Lower lobe of right lung (tissue), 2 donors: ENCODE data around the gene SUV39H1. TPM values are rescaled to one million over a fixed set of nuclear protein-coding genes. Genes with fewer than 3 reads are reported as not detected.
A peak's percentile ranks its signal among the peaks of the same experiment; 100 is the strongest.
"Not testable (repeated sequence)": the region's sequence is repeated elsewhere in the genome, so short reads cannot be mapped to it uniquely, and the experiment has no call there.

ENCODE experiments used
- ATAC-seq, 2 donors: fragments of 200-7000 bp; cut with Tn5 transposase; one replicate each; pipeline ENCODE4 v1.9.1; 2020 to 2022; ENCODE audit warnings: mild to moderate bottlenecking in 2 of 2, moderate library complexity in 2 of 2
- DNase-seq: peaks from one replicate; pipeline ENCODE4 v3.0.0-alpha.2; 2020
- H3K27ac ChIP-seq: fragments of 200-600 bp; one replicate; pipeline ENCODE4 v1.8.0; 2022
- H3K27me3 ChIP-seq: fragments of 200-600 bp; one replicate; pipeline ENCODE4 v1.8.0; 2022; ENCODE audit warnings: low read depth
- H3K36me3 ChIP-seq: fragments of 200-600 bp; one replicate; pipeline ENCODE4 v1.8.0; 2022; ENCODE audit warnings: mild to moderate bottlenecking
- H3K4me1 ChIP-seq: fragments of 200-600 bp; one replicate; pipeline ENCODE4 v1.8.0; 2022
- H3K4me3 ChIP-seq: fragments of 200-600 bp; one replicate; pipeline ENCODE4 v1.8.0; 2022; ENCODE audit warnings: mild to moderate bottlenecking
- H3K9me3 ChIP-seq: fragments of 200-600 bp; one replicate; pipeline ENCODE4 v1.8.0; 2022
- intact Hi-C: fragments of 100-400 bp; cut with DNase I; formaldehyde crosslinking; loops from one replicate; pipeline ENCODE4 v1.11.0; 2022
- total RNA-seq: library from RNA; stranded (reverse); fragmentation: NEBNext Ultra II Directional; extraction: Animal tissue kit (Norgen Biotek cat#: 25700); gene quantifications from one replicate; pipeline ENCODE4 v1.2.1, GENCODE V29; 2021
- TF ChIP-seq, protein P1 (sequence below): fragments of 200-600 bp; IDR thresholded peaks from one replicate; pipeline ENCODE4 v1.8.0; 2022; ENCODE audit warnings: antibody characterized with exemption, mild to moderate bottlenecking
- donor health status: DM: no; HTN: yes; CAD: no; lungs with severe emphysema.

SUV39H1 gene
- total RNA-seq, 1 donor from 2014 or later, result 3.5 TPM

DNA sequence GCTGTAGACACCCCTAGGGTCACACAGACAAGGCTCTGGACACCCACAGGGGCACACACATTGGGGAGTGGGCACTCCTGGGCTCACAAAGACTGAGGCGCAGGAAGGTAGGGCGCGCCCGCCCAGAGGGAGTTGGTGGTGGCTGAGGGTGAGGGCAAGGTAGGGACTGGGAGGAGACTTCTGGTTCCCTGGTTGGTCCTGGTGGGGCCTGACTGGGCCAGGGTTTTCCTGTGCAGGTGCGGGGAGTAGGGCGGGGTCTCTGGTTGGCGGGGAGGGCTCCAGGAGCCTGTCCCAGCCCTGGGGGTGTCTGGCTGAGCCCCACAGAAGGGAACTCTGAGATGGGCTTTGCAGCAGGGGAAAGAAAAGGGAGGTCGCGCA lies 19.7 kb upstream of the SUV39H1 start:
- ATAC-seq (peak; percentile 55 to 62), DNase-seq (peak; percentile 48)
- Histone ChIP-seq H3K4me3 (peak overlapping the region; percentile 71), H3K27me3 (no peaks in the 10 kb centered on the region), H3K4me1 (no peaks in the 10 kb centered on the region), H3K36me3 (no peaks in the 10 kb centered on the region), H3K9me3 (no peaks in the 10 kb centered on the region), H3K27ac (peak overlapping the region; percentile 84)
- intact Hi-C loops, result no loop called here
- TF ChIP-seq, protein P1, sequence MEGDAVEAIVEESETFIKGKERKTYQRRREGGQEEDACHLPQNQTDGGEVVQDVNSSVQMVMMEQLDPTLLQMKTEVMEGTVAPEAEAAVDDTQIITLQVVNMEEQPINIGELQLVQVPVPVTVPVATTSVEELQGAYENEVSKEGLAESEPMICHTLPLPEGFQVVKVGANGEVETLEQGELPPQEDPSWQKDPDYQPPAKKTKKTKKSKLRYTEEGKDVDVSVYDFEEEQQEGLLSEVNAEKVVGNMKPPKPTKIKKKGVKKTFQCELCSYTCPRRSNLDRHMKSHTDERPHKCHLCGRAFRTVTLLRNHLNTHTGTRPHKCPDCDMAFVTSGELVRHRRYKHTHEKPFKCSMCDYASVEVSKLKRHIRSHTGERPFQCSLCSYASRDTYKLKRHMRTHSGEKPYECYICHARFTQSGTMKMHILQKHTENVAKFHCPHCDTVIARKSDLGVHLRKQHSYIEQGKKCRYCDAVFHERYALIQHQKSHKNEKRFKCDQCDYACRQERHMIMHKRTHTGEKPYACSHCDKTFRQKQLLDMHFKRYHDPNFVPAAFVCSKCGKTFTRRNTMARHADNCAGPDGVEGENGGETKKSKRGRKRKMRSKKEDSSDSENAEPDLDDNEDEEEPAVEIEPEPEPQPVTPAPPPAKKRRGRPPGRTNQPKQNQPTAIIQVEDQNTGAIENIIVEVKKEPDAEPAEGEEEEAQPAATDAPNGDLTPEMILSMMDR, result no peak

DNA sequence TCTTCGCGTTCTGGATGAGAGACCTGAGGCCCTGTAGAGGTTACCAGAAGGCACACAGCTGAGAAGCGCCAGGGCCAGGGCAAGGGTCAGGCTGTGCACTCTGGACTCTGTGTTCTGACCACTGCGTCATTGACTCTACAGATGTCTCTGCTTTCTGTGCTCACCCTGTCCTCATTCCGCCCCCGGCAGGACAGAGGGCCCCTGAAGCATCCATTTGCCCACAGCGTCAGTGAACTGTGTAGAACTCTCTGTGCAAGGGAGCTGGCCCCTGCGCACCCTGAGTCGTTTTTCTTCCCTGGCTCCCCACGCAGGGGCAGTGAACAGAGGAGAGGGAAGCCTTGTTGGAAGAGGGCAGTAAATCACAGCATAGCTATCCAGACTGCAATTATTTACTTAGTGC lies 19.0 kb upstream of the SUV39H1 start:
- Histone ChIP-seq H3K4me3 (peak overlapping the region; percentile 71), H3K36me3 (no peaks in the 10 kb centered on the region), H3K27ac (no peak overlapping the region), H3K9me3 (no peaks in the 10 kb centered on the region), H3K27me3 (no peaks in the 10 kb centered on the region), H3K4me1 (no peaks in the 10 kb centered on the region)
- ATAC-seq (no peak), DNase-seq (no peak)
- TF ChIP-seq, protein P1, result no peak
- intact Hi-C loops, result no loop called here

DNA sequence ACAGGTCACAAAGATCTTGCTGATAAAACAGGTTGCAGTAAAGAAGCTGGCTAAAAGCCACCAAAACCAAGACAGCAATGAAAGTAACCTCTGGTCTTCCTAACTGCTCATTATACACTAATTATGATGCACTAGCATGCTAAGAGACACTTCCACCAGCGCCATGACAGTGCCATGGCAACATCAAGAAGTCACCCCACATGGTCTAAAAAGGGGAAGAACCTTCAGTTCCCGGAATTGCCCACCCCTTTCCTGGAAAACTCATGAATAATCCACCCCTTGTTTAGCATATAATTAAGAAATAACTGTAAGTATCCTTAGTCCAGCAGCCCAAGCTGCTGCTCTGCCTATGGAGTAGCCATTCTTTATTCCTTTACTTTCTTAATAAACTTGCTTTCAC lies 16.1 kb upstream of the SUV39H1 start:
- peak; percentile 51 for DNase-seq
- intact Hi-C loops, H3K36me3 ChIP-seq, H3K4me1 ChIP-seq, H3K27me3 ChIP-seq, H3K27ac ChIP-seq, H3K9me3 ChIP-seq, H3K4me3 ChIP-seq, ATAC-seq: not testable (repeated sequence)

DNA sequence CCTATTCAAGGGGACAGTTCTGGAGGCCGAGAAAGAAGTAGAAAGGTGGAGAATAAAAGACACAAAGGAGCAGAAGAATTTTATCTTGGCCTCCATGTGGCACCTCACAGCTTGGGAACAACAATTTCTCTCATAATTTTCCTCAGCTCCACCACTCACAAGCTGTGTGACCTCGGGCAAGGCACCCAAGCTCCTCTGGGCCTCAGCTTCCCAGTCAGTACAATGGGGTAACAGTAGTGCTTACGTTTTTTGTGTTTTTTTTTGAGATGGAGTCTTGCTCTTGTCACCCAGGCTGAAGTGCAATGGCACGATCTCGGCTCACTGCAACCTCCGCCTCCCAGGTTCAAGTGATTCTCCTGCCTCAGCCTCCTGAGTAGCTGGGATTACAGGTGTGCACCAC lies 15.6 kb upstream of the SUV39H1 start:
- ATAC-seq, H3K27ac ChIP-seq, H3K4me3 ChIP-seq, H3K36me3 ChIP-seq, DNase-seq, H3K27me3 ChIP-seq, H3K4me1 ChIP-seq, H3K9me3 ChIP-seq, intact Hi-C loops: not testable (repeated sequence)

DNA sequence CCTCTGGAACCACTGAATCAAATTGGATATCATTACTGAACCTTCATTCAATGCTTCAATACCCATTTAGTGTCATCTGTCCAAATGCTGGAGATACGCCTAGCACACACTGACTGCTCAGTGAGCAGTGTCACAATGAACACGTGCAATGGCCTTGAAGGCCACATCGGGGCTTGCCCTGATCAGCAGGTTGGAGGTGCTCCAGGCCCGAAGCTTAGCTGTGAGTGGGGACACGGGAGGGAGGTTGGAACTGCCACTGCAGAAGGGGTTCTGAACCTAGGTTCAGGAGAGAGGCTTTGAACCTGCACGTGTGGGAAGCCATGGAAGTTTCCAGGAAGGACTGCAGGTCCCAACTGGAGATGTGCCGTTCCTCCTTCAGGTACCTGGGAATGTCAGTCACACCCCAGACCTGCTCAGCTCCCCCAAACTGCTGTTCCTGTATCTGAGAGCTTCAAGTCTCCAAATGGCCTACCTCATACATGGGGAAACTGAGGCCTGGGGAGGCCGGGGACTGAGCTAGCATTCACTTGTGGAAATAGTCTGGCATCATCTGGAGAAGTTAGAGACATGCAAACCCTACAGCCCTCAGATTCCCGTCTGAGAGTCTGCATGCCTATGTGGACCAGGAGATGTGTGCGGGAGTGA lies 14.9 kb upstream of the SUV39H1 start:
- Histone ChIP-seq H3K36me3 (no peaks in the 10 kb centered on the region), H3K4me3 (no peak overlapping the region), H3K27ac (peak overlapping the region; percentile 73), H3K9me3 (no peaks in the 10 kb centered on the region), H3K4me1 (no peaks in the 10 kb centered on the region), H3K27me3 (no peaks in the 10 kb centered on the region)
- ATAC-seq (no peak), DNase-seq (no peak)
- intact Hi-C loops, result no loop called here
- TF ChIP-seq, protein P1, result no peak

DNA sequence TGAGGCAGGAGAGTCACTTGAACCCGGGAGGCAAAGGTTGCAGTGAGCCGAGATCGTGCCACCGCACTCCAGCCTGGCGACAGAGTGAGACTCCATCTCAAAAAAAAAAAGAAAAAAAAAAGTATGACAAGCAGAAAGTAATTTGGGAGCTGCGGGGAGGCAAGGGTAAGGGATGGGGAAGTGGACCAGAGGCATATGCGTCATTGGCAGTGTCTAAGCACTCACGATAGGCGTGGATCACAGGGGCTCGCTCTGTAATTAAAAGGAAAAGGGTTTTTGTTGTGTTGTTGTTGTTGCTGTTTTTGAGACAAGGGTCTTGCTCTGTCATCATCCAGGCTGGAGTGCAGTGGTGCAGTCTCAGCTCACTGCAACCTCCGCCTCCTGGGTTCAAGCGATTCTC lies 13.7 kb upstream of the SUV39H1 start:
- intact Hi-C loops, H3K4me1 ChIP-seq, H3K4me3 ChIP-seq, H3K9me3 ChIP-seq, DNase-seq, H3K36me3 ChIP-seq, H3K27me3 ChIP-seq: not testable (repeated sequence)
- H3K27ac ChIP-seq, result peak overlapping the region; percentile 73
- ATAC-seq, result peak; percentile 70 to 77

DNA sequence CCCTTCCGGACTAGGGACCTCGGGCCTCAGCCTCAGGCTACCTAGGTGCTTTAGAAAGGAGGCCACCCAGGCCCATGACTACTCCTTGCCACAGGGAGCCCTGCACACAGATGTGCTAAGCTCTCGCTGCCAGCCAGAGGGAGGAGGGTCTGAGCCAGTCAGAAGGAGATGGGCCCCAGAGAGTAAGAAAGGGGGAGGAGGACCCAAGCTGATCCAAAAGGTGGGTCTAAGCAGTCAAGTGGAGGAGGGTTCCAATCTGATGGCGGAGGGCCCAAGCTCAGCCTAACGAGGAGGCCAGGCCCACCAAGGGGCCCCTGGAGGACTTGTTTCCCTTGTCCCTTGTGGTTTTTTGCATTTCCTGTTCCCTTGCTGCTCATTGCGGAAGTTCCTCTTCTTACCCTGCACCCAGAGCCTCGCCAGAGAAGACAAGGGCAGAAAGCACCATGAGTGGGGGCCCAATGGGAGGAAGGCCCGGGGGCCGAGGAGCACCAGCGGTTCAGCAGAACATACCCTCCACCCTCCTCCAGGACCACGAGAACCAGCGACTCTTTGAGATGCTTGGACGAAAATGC lies 13.0 kb upstream of the SUV39H1 start, which contains the start of gene WAS:
TSS of gene WAS (plus strand) at position 389 of the 572 bp plus-strand sequence. CDS start at position 444, 55 bp downstream.
- TF ChIP-seq, protein P1, result no peak
- Histone ChIP-seq H3K9me3 (no peaks in the 10 kb centered on the region), H3K36me3 (no peaks in the 10 kb centered on the region), H3K4me1 (no peaks in the 10 kb centered on the region), H3K4me3 (peak within 1 kb of the TSS; percentile 46), H3K27ac (peak within 1 kb of the TSS; percentile 73), H3K27me3 (no peaks in the 10 kb centered on the region)
- intact Hi-C loops, result no loop called here
- DNase-seq, result peak; percentile 60
- ATAC-seq, result peak; percentile 78 to 87
